Measurements from ENCODE around the gene KIF12. TPM values are rescaled to one million over a fixed set of nuclear protein-coding genes. Genes with fewer than 3 reads are reported as not detected.
"Not testable (repeated sequence)": the region's sequence is repeated elsewhere in the genome, so short reads cannot be mapped to it uniquely, and the experiment has no call there.

The KIF12 gene
- total and polyA plus RNA-seq, 2 donors, result 0.11 to 0.42 TPM

GRCh38 chr9:114090798-114091197, 8.3 kb downstream of the KIF12 start:
- no peak for DNase-seq (ENCODE audit: extremely low spot score)

GRCh38 chr9:114089206-114089840, 9.8 kb downstream of the KIF12 start:
- H3K4me3 ChIP-seq (ENCODE audit: low read depth, low read length), result no peak overlapping the region
- H3K36me3 ChIP-seq (ENCODE audit: insufficient read depth), result no peaks in the 10 kb centered on the region
- WGBS, result 95% methylated on average over 4 of the region's 4 CpGs
- H3K27ac ChIP-seq (ENCODE audit: low read depth), result no peak overlapping the region
- no peaks in the 10 kb centered on the region for H3K4me1 ChIP-seq (ENCODE audit: insufficient read depth)
- DNase-seq (ENCODE audit: extremely low spot score), result no peak

More at GRCh38 chr9:114090798-114091197, 8.3 kb downstream of the KIF12 start:
- Histone ChIP-seq H3K4me3 (ENCODE audit: low read depth, low read length) (no peak overlapping the region), H3K36me3 (ENCODE audit: insufficient read depth) (no peaks in the 10 kb centered on the region), H3K4me1 (ENCODE audit: insufficient read depth) (no peaks in the 10 kb centered on the region), H3K27ac (ENCODE audit: low read depth) (no peak overlapping the region)
- 98% methylated on average over 4 of the region's 4 CpGs for WGBS

GRCh38 chr9:114088571-114089170, 10.4 kb downstream of the KIF12 start:
- DNase-seq (ENCODE audit: extremely low spot score), result no peak
- 94% methylated on average over 7 of the region's 7 CpGs for WGBS
- Histone ChIP-seq H3K36me3 (ENCODE audit: insufficient read depth) (no peaks in the 10 kb centered on the region), H3K4me1 (ENCODE audit: insufficient read depth) (no peaks in the 10 kb centered on the region), H3K4me3 (ENCODE audit: low read depth, low read length) (no peak overlapping the region), H3K27ac (ENCODE audit: low read depth) (no peak overlapping the region)

- H3K27ac ChIP-seq (ENCODE audit: low read depth), result no peak overlapping the region
- no peak for DNase-seq (ENCODE audit: extremely low spot score)
- WGBS, result 73% methylated on average over 7 of the region's 7 CpGs
- no peak overlapping the region for H3K4me3 ChIP-seq (ENCODE audit: low read depth, low read length)
- no peaks in the 10 kb centered on the region for H3K4me1 ChIP-seq (ENCODE audit: insufficient read depth)
- H3K36me3 ChIP-seq (ENCODE audit: insufficient read depth), result no peaks in the 10 kb centered on the region
Observed at GRCh38 chr9:114087721-114088120, 11.4 kb downstream of the KIF12 start.

GRCh38 chr9:114086607-114087006, 12.5 kb downstream of the KIF12 start:
- H3K4me1 ChIP-seq (ENCODE audit: insufficient read depth), result no peaks in the 10 kb centered on the region
- WGBS, result 95% methylated on average over 4 of the region's 4 CpGs

GRCh38 chr9:114086009-114086408, 13.1 kb downstream of the KIF12 start:
- no peak for DNase-seq (ENCODE audit: extremely low spot score)
- WGBS, result 92% methylated on average over 6 of the region's 6 CpGs
- no peaks in the 10 kb centered on the region for H3K4me1 ChIP-seq (ENCODE audit: insufficient read depth)
- no peaks in the 10 kb centered on the region for H3K36me3 ChIP-seq (ENCODE audit: insufficient read depth)
- no peak overlapping the region for H3K27ac ChIP-seq (ENCODE audit: low read depth)
- no peak overlapping the region for H3K4me3 ChIP-seq (ENCODE audit: low read depth, low read length)

More at GRCh38 chr9:114086607-114087006, 12.5 kb downstream of the KIF12 start:
- Histone ChIP-seq H3K27ac (ENCODE audit: low read depth) (no peak overlapping the region), H3K4me3 (ENCODE audit: low read depth, low read length) (no peak overlapping the region), H3K36me3 (ENCODE audit: insufficient read depth) (no peaks in the 10 kb centered on the region)
- no peak for DNase-seq (ENCODE audit: extremely low spot score)

GRCh38 chr9:114085387-114085789, 13.7 kb downstream of the KIF12 start:
- H3K4me1 ChIP-seq (ENCODE audit: insufficient read depth), result no peaks in the 10 kb centered on the region
- no peak overlapping the region for H3K4me3 ChIP-seq (ENCODE audit: low read depth, low read length)
- H3K27ac ChIP-seq (ENCODE audit: low read depth), result no peak overlapping the region
- WGBS, result 94% methylated on average over 9 of the region's 9 CpGs
- DNase-seq (ENCODE audit: extremely low spot score), result no peak
- H3K36me3 ChIP-seq (ENCODE audit: insufficient read depth), result no peaks in the 10 kb centered on the region

- Histone ChIP-seq H3K36me3 (ENCODE audit: insufficient read depth) (no peaks in the 10 kb centered on the region), H3K4me1 (ENCODE audit: insufficient read depth) (no peaks in the 10 kb centered on the region), H3K27ac (ENCODE audit: low read depth) (no peak overlapping the region), H3K4me3 (ENCODE audit: low read depth, low read length) (no peak overlapping the region)
- 86% methylated on average over 11 of the region's 11 CpGs for WGBS
- no peak for DNase-seq (ENCODE audit: extremely low spot score)
Observed at GRCh38 chr9:114084282-114085073, 14.6 kb downstream of the KIF12 start.

GRCh38 chr9:114083666-114084065, 15.4 kb downstream of the KIF12 start:
- no peak for DNase-seq (ENCODE audit: extremely low spot score)
- no peak overlapping the region for H3K27ac ChIP-seq (ENCODE audit: low read depth)
- no peaks in the 10 kb centered on the region for H3K36me3 ChIP-seq (ENCODE audit: insufficient read depth)
- 91% methylated on average over 6 of the region's 6 CpGs for WGBS
- H3K4me1 ChIP-seq (ENCODE audit: insufficient read depth), result no peaks in the 10 kb centered on the region
- H3K4me3 ChIP-seq (ENCODE audit: low read depth, low read length), result no peak overlapping the region

- not testable (repeated sequence) for H3K4me1 ChIP-seq (ENCODE audit: insufficient read depth); H3K36me3 ChIP-seq (ENCODE audit: insufficient read depth); DNase-seq (ENCODE audit: extremely low spot score); H3K4me3 ChIP-seq (ENCODE audit: low read depth, low read length); H3K27ac ChIP-seq (ENCODE audit: low read depth)
- 40% methylated on average over 13 of the region's 13 CpGs for WGBS
Observed at GRCh38 chr9:114082763-114083412, 16.2 kb downstream of the KIF12 start.

GRCh38 chr9:114082017-114082762, 16.9 kb downstream of the KIF12 start:
- Histone ChIP-seq H3K27ac (ENCODE audit: low read depth) (no peak overlapping the region), H3K4me3 (ENCODE audit: low read depth, low read length) (no peak overlapping the region), H3K36me3 (ENCODE audit: insufficient read depth) (no peaks in the 10 kb centered on the region), H3K4me1 (ENCODE audit: insufficient read depth) (no peaks in the 10 kb centered on the region)
- WGBS, result 51% methylated on average over 10 of the region's 10 CpGs
- peak; percentile 85 for DNase-seq (ENCODE audit: extremely low spot score)

- WGBS, result 84% methylated on average over 6 of the region's 6 CpGs
Observed at GRCh38 chr9:114081441-114082016, 17.6 kb downstream of the KIF12 start.

More at GRCh38 chr9:114081441-114082016, 17.6 kb downstream of the KIF12 start:
- Histone ChIP-seq H3K36me3 (ENCODE audit: insufficient read depth) (no peaks in the 10 kb centered on the region), H3K4me1 (ENCODE audit: insufficient read depth) (no peaks in the 10 kb centered on the region), H3K27ac (ENCODE audit: low read depth) (no peak overlapping the region), H3K4me3 (ENCODE audit: low read depth, low read length) (no peak overlapping the region)
- DNase-seq (ENCODE audit: extremely low spot score), result no peak

All from urinary bladder (tissue), 4 donors.